Renal pelvis (tissue), 4 donors: Measurements from ENCODE around the gene BHMT. TPM values are rescaled to one million over a fixed set of nuclear protein-coding genes. Genes with fewer than 3 reads are reported as not detected.

ENCODE experiments used
- DNase-seq: peaks from one replicate; pipeline ENCODE4 v3.0.0-alpha.2; 2013
- polyA plus RNA-seq, 3 donors: library from polyadenylated mRNA; unstranded; fragments of 120-200 nt; gene quantifications; one replicate each; pipeline ENCODE4 v1.2.1, GENCODE V29; 2013; ENCODE audit not compliant: insufficient read length in 3 of 3

The BHMT gene
- polyA plus RNA-seq, 3 donors = 243 to 287 (median 275) TPM

DNA sequence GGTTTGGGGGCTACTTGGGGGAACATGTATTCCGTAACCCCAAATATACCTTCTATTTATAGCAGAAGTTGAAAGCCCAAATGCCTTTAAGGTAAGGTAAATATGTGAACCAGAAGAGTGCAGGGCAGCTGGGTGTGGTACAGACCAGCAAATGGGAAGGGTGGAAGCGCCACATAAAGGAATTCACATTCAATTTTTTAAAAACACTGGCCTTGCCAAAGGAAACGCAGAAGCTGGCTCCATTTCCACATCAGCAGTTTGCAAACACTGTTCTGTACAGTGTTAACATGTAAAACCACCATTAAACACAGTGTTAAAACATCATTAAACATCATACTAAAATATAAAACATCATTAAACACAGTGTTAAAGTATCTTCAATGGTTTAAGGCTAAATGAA lies 3.5 kb upstream of the BHMT start:
- no peak for DNase-seq

DNA sequence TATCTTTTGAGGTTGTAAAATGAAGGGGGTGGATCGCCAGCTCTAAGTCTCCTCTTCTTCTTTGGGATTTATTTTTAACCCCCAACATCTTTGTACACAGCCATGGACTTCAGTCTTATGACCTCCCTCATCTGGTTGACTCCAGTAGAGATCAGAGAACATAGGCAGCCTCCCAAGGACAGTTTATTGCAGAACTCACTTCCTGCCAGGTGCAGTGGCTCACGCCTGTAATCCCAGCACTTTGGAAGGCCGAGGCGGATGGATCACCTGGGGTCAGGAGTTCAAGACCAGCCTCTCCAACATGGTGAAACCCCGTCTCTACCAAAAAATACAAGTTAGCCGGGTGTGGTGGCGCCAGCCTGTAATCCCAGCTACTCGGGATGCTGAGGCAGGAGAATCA lies 2.8 kb upstream of the BHMT start:
- no peak for DNase-seq

DNA sequence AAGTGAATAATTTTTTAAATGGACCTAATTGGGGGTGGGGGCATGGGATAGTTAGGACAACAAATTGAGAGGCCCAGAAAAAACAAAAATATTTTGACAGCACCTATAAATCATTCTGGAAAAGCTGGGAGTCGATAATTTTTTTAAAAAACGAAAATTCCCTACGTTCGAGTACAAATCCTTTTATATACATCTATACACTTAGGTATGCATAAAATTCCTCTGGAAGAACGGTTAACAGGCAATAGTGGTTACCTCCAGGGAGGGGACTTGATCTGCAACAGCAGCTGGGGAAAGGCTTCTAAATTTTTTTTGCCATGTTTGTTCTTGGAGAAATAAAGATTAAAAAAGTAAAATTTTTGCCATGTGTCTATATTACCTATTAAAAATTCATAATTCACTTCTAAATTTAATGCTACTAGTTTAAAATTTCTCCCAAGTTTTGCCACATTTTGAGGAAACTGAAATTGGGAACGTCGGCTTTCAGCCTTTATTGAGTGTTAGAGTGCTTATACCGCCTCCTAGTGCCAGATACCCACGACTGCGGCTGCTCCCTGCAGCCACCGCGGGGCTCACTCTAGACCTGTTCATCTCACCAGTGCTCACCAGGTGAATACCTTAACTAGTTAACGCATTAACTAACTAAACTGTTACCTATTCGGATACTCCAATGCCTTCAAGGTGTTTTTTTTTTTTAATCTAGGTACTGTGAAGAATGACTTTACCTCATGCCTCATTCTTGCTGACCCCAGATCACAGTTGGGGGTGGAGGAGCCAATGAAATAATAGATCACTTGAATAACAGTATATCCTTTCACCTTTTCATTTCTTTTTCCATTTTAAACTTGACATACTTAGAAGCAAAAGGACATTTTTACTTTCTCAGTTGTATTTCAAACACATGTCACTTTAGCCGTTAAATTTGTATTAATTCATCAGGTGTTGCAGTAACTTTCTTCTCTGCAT lies 1.8 kb upstream of the BHMT start:
- DNase-seq = no peak

DNA sequence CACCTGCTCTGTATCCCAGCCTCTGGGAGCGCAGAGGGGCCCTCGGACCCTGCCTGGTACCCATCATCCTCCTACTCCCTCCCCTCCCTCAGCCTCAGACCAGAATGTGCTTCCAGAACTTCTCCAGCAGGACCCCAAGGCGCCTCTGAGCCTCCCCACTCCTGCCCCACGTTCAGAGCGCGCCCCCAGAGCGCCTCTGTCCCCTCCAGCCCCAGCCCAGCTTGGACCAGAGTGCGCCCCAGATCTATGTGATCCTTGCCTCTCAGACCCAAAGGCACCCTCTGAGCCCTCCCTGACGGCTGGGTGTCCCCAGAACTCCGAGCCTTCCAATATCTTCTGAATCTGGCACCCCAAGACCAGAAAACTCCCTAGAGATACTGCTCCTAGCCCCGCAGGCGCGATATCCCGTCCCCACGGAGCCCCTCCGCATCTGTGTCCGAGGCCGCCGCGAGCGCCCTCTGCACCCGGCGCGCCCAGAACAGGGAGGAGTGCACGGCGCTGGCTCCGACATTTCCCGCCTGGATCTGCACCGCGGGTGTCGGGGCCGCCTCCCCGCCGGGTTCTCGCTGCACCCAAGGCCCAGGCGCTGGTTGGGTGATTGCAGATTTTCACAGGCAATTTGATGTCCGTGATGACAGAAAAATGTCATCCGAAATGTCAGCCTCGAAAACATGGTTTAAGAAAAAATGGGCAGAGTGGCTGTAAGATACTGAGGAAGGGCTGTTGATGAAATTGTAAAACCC lies 522 bp downstream of the BHMT start:
- DNase-seq = no peak

DNA sequence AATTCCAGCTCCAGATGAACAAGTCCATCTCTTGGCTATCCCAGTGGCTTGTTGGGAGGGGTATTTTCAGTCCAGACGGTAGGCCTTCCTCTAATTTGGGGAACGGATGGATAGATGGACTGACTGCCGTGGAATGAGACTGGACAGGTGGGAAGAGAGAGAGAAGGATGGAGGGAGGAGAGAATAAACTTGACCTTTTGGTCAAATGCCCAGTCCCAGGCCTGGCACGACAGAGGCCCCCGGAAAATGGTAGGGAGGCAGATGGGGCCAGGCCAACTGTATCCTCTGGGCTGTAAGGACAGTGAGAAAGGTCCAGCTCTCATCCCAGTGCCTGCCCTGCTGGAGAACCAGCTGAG lies 1.1 kb downstream of the BHMT start:
- no peak for DNase-seq

DNA sequence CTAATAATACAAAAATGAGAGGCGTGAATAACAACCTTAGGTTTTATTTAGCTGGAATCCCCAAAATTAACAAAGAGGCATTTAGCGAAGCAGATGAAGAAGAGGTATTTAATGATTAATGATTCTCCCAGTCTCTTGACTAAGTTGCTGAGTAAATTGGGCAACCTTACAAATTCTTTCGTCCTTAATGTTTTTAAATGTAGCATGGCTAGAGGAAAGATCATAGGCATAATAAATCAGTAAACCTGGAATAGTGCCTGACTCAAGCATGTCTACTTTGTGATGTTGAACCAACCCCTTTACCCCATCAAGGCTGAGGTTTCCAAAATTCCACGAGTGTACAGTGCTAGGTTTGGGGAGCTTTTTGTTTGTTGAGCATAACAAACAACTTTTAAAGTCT lies 7.9 kb downstream of the BHMT start:
- no peak for DNase-seq

DNA sequence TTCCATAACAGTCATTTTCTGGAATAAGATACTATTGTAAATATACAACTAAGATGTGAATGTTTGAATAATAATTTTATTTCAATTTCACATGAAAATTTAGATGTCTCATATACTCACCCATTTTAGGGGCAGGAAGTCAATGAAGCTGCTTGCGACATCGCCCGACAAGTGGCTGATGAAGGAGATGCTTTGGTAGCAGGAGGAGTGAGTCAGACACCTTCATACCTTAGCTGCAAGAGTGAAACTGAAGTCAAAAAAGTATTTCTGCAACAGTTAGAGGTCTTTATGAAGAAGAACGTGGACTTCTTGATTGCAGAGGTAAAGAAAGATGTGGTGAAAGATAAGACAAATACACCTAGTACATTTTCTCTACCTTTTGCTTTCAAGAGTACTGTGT lies 8.6 kb downstream of the BHMT start:
- no peak for DNase-seq

DNA sequence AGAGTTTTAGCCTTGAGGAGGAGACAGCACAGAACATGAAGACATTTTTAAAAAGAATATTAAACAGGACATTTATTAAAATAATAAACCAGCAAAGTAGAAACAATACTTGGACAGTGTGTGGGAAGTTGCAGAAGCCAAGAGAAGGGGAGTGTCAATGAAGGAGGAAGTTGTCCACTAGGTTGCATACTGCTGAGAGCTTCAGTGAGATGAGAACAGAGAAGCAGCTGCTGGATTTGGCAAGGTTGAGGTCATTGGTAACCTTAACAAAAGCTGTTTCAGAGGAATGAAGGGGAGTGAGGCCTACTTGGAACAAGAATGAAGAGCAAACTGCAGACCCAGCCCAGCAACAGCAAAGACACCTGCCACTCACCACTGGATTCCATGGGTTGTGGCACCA lies 11.4 kb downstream of the BHMT start:
- DNase-seq = no peak

DNA sequence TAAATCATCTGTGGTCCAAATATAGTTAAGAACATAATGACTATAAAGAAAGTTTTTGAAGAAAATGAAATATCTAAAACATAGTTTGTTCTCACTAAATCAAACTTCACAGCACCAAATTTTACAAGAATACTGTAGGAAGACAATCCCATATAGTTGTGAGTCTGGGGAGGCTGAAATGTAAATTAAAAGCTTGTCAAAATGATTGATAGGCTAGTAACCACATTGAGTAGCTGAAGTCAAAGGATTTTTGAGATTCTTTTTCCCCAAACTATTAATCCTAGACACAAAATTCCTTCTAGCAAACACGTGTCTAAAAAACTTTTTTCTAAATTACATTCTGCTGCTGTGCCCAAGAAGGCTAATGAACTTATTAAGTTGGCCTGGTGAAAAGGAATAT lies 13.0 kb downstream of the BHMT start:
- DNase-seq = no peak

DNA sequence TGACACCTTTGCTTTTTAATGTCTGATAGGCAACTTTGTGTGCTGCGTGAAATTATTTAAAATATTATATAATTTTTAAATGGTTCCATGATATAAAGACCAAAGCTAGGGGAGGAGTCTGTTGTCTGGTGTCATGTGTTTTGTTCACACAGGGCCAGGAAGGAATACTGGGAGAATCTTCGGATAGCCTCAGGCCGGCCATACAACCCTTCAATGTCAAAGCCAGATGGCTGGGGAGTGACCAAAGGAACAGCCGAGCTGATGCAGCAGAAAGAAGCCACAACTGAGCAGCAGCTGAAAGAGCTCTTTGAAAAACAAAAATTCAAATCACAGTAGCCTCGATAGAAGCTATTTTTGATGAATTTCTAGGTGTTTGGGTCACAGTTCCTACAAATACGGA lies 19.2 kb downstream of the BHMT start:
- DNase-seq = no peak

DNA sequence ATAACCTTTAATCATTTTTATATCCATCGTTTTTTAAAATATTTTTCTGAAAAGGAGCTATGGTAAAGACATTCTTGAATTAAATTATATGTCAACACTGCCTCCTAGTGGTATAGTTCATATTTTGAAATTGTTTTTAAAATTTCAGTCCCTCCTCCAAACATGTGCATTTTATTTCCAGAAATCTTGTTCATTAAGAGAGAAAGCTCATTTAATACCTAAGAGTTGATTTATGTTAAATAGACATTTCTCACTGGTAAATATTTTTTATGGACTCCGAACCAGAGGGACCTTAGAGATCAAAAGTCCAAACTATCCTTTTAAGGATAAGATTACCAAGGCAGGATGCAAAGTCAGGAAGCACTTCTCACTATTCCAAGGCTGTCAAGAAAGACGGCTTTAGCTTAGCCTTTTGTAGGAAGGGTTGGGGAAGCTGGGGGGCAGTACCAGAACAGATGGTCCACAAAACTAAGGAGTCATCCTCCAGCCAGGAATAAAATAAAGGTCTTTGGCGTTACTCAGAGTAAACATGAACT lies 21.6 kb downstream of the BHMT start:
- no peak for DNase-seq

DNA sequence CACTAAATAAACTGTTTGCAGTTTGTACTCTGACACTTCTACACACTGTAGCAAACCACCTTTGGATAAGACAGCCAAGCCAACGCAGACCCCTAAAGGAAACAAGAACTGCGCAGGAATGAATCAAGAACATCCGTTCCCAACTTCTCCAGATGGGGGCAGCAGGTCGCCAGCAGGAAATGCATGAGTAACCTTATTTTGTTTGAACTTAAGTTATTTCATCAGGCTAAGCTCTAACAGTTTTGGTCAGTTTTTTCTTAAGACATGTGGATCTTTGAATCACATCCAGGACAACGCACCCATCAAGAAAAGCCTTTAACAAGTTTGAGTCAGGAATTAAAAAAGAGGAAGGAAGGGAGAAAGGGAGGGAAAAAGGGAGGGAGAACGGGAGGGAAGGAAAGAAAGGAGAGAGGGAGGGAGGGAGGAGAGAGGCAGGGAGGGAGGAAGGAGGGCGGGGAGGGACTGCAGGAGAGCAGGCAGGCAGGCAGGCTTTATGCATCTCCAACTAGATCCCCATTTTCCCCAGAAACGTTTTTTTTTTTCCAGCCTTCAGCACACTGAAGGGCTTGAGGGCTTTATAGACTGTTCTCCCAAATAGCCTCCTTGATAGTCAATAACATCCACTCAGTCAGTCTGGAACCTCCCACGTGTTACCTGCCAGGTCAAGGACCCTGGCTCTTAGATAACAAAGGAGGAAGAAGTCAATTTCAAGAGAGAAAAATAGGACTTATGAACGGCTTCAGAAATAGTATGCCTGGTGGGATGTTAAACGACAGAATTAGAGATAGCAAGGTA lies 22.2 kb downstream of the BHMT start:
- DNase-seq = peak; percentile 85

DNA sequence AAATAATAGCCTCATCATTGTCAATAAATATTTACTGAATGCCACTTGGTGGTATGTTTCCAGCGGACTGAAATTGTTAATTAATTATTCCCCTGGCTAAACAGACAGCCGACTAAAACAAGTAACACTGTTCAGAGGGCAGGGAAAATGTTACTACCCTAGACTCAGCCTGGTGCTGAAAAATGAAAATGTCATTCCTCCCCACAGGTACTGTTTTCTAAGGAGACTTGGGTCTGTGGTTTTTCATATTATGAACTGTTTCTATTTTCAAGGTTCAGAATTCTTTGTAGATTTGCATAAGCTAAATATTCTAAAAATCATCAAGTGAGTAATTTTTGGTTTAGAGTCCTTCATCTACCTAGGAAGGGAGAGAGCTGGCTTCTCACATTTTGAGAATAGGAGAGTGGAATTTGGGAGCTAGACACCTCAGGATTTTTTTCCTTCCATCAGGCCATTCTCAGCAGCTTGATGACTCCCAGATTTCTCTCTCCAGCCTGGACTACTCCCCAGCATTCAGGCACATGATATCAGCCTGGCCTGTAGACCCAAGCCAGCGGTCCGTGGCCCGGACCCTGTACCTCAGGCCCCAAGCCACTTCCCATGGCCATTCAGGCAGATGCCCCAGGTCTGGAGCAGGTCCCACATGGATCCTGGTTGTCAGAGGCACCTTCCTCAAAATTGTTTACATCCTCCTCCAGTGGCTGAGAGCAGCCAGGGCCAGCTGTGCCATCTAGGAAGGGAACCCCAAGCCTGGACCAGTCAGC lies 24.4 kb downstream of the BHMT start:
- DNase-seq = no peak

DNA sequence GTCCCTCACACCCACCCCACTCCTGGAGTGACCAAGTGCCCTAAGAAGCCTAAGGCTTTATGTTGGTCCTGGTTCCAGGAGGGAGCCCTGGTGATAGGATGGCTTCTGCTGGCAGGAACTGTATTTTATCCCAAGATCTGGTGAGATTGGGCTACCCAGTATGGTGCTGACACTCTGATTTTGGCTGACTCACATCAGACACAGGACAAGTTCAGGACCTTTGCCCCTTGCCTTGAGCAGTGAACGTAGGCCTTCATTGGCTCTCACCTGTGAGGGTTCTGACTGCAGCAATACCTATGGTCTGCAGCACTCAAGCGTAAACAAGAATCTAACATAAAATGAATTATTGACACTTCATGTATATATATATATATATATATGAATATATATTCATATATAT lies 25.0 kb downstream of the BHMT start:
- no peak for DNase-seq

DNA sequence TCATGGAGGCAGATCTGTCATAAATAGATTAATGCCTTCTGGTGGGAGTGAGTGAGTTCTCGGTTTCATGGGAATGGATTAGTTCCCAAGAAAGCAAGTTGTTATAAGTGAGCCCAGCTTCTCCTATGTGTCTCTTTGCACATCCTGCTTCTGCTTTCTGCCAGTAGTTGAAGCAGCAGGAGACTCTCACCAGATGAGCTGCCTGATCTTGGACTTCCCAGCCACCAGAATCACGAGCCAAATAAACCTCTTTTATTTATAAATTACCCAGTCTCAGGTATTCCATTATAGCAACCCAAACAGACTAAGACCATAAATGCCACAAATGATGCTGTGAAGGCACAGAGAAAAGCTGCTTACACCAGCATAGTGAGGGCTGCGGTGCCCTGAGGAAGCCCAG lies 28.9 kb downstream of the BHMT start:
- DNase-seq = no peak

DNA sequence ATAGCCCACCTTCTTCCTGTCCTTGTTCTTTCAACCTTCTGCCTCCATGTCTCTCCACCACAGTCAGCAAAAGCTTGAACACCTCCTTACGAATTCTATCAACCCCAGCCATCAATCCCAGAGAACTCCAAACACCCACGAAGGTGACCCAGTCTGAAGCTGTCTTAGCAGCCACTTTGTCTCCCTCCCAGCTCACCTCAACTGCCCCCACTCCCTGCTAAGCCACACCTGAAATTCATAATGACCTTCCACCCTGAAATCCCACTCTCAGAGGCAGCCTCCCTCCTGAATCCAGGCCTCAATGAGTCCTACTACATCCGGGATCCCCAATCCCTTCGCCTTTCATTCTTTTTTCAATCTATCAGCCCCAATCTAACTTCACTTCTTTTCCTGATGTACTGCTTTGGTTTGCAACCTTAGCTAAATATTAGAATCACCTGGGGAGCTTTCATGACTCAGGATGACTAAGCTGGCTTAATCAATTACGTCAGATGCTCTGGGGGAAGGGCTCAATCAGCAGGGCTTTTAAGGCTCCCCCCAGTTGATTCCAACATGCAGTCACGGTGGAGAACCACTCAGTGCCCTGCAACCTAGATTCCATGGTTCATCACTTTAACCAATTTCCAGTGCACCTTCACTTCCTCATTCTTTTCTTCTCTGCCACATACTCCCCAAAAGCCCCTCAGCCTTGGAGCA lies 32.2 kb downstream of the BHMT start:
- peak; percentile 14 for DNase-seq

DNA sequence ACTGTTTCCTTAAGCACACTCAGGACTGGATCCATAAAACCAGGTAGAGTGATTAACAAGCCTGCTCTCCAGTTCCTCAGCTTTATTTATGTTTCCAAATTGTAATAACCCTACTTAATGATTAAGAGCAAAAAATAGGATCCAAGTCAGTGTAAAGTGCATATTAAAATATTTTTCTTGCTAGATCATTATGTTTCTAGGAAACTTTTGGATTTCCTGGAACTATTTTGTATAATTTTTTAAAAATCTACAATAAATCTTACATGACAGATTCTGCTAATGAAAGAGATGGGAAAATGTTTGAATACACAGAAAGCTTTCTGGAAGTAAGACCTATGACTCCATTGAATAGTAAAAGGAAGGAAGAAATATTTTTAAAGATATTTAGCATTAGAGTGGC lies 35.5 kb downstream of the BHMT start:
- DNase-seq = no peak

DNA sequence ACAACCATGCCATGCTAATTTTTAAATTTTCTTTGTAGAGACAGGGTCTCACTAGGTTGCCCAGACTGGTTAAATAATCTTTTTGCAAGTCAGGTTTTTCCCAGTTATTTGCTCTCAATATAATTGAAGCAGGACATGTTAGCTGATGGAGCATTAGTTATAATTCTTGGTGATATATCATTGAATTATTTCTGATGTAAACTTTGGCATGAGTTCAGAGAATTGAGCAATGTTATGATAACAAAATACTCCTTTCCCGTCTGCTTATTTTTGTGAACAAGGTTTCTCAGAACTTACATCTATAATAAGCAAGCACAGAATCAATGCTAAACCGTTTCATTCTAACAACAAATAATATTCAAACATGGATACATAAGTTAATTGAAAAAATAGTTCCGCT lies 37.8 kb downstream of the BHMT start:
- no peak for DNase-seq

DNA sequence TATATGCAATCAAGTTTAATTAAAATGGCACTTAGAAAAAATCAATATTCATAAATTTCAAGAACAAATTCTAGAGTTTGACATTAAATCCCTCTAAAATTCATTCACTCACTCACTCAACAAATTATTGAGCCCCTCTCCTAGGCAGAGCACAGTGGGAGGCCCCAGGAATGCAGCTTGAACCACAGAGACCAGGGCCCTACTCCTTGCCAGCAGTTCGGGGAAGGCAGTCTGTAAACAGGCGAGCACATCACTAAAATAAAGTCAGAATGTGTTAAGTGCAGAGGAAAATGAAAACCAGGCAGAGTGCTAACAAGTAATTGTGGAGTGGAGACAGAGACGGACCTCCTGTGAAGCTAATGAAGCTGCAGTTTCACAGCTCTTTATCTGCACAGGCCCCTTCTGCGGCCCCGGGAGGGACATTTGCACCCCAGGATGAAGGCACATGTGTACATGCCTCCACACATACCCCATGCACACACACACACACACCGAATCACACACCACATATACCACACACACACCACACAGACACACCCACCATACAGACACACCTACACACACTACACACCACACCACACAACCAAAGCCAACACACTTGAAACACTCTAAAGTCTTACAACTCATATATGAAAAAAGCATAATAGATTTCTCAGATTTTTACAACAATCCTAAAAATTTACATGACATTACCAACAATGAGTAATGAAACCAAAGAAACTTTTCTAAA lies 40.5 kb downstream of the BHMT start:
- DNase-seq = no peak

DNA sequence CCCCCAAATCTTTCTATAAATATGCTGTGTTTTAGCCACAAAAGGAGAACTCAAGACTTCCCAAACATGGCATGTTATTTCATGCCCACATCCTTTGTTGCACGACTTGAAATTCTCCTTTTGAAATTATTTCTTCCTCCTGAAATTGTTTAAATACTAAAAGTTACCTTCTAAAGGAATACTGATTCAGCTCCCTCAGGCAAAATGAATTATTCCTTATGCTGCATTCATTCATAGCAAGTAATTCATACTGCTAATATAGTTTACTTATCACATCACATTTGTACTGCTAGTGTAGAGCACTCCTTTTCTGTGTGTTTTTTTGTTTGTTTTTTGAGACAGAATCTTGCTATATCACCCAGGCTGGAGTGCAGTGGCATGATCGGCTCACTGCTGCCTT lies 45.7 kb downstream of the BHMT start:
- no peak for DNase-seq
